Transverse colon (tissue), 4 donors: ENCODE data around the gene NXPH4. TPM values are rescaled to one million over a fixed set of nuclear protein-coding genes. Genes with fewer than 3 reads are reported as not detected.

Source experiments
- DNase-seq: peaks from one replicate; pipeline ENCODE4 v3.0.0-alpha.2; 2019
- H3K27ac ChIP-seq, 4 donors: fragments of 200-600 bp; sonication (generic); 2 replicates each; pipeline ENCODE4 v1.5.1; 2016 to 2018; ENCODE audit warnings: inconsistent platforms in 4 of 4
- H3K27me3 ChIP-seq: fragments of 200-600 bp; sonication (generic); 2 replicates; pipeline ENCODE4 v1.5.1; 2017; ENCODE audit warnings: inconsistent platforms
- H3K36me3 ChIP-seq, 4 donors: fragments of 200-600 bp; sonication (generic); 2 replicates each; pipeline ENCODE4 v1.5.1; 2017 to 2019; ENCODE audit warnings: inconsistent platforms in 4 of 4
- H3K4me1 ChIP-seq, 4 donors: fragments of 200-600 bp; sonication (generic); 2 replicates each; pipeline ENCODE4 v1.5.1; 2017 to 2020; ENCODE audit warnings: inconsistent platforms in 4 of 4
- H3K4me3 ChIP-seq, 4 donors: fragments of 200-600 bp; sonication (generic); 1 replicate in 1 of 4; 2 replicates in 3 of 4; pipeline versions ENCODE4 v1.5.1 to v1.6.1; 2017 to 2019; ENCODE audit warnings: inconsistent platforms in 4 of 4
- H3K9me3 ChIP-seq, 2 donors: fragments of 200-600 bp; sonication (generic); 2 replicates each; pipeline ENCODE4 v1.5.1; 2017 to 2019; ENCODE audit warnings: inconsistent platforms in 2 of 2
- EP300 ChIP-seq: sonication (generic); formaldehyde crosslinking; IDR thresholded peaks from one replicate; pipeline ENCODE4 v1.6.1; 2017; ENCODE audit warnings: antibody characterized with exemption, low read depth
- POLR2A ChIP-seq: fragments of 450-650 bp; IDR thresholded peaks from one replicate; pipeline ENCODE4 v1.6.1; 2016; ENCODE audit warnings: antibody characterized with exemption, mild to moderate bottlenecking, moderate library complexity
- POLR2AphosphoS5 ChIP-seq, 3 donors: sonication (generic); formaldehyde crosslinking; IDR thresholded peaks; one replicate each; pipeline ENCODE4 v1.6.1; 2016; ENCODE audit warnings: antibody characterized with exemption in 3 of 3
- WGBS, 2 donors: methylation state at CpG; one replicate each; pipeline ENCODE4 v1.1.5; 2018; ENCODE audit warnings: low coverage in 1 of 2; 5-methylcytosine and 5-hydroxymethylcytosine counted together
- in situ Hi-C, 4 donors: fragments of 200-750 bp; cut with MboI; loops; one replicate each; pipeline versions ENCODE4 v1.15.0 to v1.15.1; 2017; ENCODE audit warnings: low sequenced_read_pairs in 3 of 4, low pct_ligation_motif_present in 1 of 4, low pct_unique_long_range_greater_than_20kb in 1 of 4
- intact Hi-C: fragments of 100-400 bp; cut with DNase I; formaldehyde crosslinking; loops from one replicate; pipeline ENCODE4 v1.15.1; 2023; ENCODE audit warnings: low total_unique reads
- total RNA-seq, 4 donors: library from RNA; depleted of rRNA; stranded (reverse); fragments of >200 nt; gene quantifications; one replicate each; pipeline ENCODE4 v1.1.0, GENCODE V29; 2016
- TF ChIP-seq, protein P1 (sequence below), 5 experiments: fragments of 200-600 bp in 3 of 5; fragments of 450-650 bp in 2 of 5; sonication (generic) in 3 of 5; IDR thresholded peaks; 1 replicate in 2 of 5; 2 replicates in 3 of 5; pipeline ENCODE4 v1.5.1; 2016 to 2017; ENCODE audit warnings: antibody characterized with exemption in 5 of 5, inconsistent platforms in 3 of 5, mild to moderate bottlenecking in 2 of 5, moderate library complexity in 1 of 5

Gene NXPH4
- total RNA-seq, 4 donors from 2014 or later: not detected

DNA sequence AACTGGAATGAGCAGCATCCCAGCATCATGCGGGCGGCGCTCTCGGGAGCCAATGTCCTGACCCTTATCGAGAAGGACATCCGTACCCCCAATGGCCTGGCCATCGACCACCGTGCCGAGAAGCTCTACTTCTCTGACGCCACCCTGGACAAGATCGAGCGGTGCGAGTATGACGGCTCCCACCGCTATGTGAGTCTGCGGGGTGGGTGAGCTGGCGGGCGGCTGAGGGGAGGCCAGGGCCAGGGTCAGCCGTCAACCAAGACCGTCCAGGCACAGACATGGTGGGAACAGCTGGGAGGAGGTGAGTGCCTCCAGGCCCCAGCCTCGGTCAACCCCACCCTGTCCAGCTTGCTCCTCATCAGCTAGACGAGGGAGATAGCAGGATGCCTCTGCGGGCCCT lies 25.8 kb upstream of the NXPH4 start:
- WGBS, 2 donors: 93% methylated on average over 15 of the region's 23 CpGs; no CpG with 5 or more reads in 1 of the 2 donors
- in situ Hi-C loops: loop anchor here in 1 of 4 donors (25.0 kb wide), 1 partner anchor 429 kb away; the partner anchor contains the start of genes HSD17B6 and PRIM1
- DNase-seq: no peak
- TF ChIP-seq EP300: no peak
- TF ChIP-seq, protein P1, sequence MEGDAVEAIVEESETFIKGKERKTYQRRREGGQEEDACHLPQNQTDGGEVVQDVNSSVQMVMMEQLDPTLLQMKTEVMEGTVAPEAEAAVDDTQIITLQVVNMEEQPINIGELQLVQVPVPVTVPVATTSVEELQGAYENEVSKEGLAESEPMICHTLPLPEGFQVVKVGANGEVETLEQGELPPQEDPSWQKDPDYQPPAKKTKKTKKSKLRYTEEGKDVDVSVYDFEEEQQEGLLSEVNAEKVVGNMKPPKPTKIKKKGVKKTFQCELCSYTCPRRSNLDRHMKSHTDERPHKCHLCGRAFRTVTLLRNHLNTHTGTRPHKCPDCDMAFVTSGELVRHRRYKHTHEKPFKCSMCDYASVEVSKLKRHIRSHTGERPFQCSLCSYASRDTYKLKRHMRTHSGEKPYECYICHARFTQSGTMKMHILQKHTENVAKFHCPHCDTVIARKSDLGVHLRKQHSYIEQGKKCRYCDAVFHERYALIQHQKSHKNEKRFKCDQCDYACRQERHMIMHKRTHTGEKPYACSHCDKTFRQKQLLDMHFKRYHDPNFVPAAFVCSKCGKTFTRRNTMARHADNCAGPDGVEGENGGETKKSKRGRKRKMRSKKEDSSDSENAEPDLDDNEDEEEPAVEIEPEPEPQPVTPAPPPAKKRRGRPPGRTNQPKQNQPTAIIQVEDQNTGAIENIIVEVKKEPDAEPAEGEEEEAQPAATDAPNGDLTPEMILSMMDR (IDR thresholded peaks at IDR 0.05): no peak
- no peak for TF ChIP-seq POLR2AphosphoS5 (IDR thresholded peaks at IDR 0.05)
- TF ChIP-seq POLR2A: no peak
- no peaks in the 10 kb centered on the region for H3K27me3 ChIP-seq
- no peaks in the 10 kb centered on the region for H3K4me1 ChIP-seq
- peaks cover 0 to 29% (median 13%) of the 10 kb centered on the region in 4 donors for H3K36me3 ChIP-seq
- no peak overlapping the region for H3K27ac ChIP-seq
- no peak overlapping the region for H3K4me3 ChIP-seq
- intact Hi-C loops: no loop called here
- H3K9me3 ChIP-seq: no peaks in the 10 kb centered on the region

DNA sequence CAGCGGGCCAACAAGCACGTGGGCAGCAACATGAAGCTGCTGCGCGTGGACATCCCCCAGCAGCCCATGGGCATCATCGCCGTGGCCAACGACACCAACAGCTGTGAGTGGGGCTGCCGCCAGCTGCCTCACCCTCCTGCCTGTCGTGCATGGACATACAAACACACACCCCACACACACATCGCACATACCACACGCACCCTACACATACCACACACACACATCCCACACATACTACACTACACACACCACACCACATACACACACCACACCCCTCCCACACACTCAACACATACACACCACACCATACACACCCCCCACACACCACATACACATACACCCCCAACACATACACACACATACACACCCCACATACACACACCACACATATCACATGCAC lies 25.2 kb upstream of the NXPH4 start:
- DNase-seq: no peak
- TF ChIP-seq POLR2A (no peak), POLR2AphosphoS5 (IDR thresholded peaks at IDR 0.05) (no peak), EP300 (no peak)
- TF ChIP-seq, protein P1 (IDR thresholded peaks at IDR 0.05): no peak
- Histone ChIP-seq H3K4me3 (no peak overlapping the region), H3K4me1 (no peaks in the 10 kb centered on the region), H3K27ac (no peak overlapping the region), H3K9me3 (no peaks in the 10 kb centered on the region), H3K36me3 (peaks cover 0 to 23% (median 10%) of the 10 kb centered on the region in 4 donors), H3K27me3 (no peaks in the 10 kb centered on the region)
- 90% methylated on average over 11 of the region's 11 CpGs; no CpG with 5 or more reads in 1 of the 2 donors for WGBS, 2 donors
- intact Hi-C loops: no loop called here
- in situ Hi-C loops: loop anchor here in 1 of 4 donors (25.0 kb wide), 1 partner anchor 429 kb away; the partner anchor contains the start of genes HSD17B6 and PRIM1

DNA sequence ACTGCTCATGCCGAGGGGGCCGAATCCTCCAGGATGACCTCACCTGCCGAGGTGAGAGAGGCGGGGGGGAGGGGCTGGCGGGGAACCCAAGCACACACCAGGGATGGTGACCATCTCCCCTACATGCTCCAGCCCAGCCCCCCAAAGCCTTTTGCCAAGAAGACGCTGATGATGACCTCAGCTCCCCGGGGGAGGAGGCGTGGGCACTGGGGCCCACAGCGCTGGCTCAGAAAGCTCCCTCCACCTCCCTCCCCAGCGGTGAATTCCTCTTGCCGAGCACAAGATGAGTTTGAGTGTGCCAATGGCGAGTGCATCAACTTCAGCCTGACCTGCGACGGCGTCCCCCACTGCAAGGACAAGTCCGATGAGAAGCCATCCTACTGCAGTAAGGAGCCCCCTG lies 23.7 kb upstream of the NXPH4 start:
- Histone ChIP-seq H3K27ac (no peak overlapping the region), H3K9me3 (no peaks in the 10 kb centered on the region), H3K4me3 (no peak overlapping the region), H3K27me3 (no peaks in the 10 kb centered on the region), H3K36me3 (peaks cover 0 to 28% (median 12%) of the 10 kb centered on the region in 4 donors), H3K4me1 (no peaks in the 10 kb centered on the region)
- TF ChIP-seq, protein P1 (IDR thresholded peaks at IDR 0.05): no peak
- TF ChIP-seq POLR2AphosphoS5 (IDR thresholded peaks at IDR 0.05): no peak
- no peak for TF ChIP-seq POLR2A
- TF ChIP-seq EP300: no peak
- no peak for DNase-seq
- in situ Hi-C loops: loop anchor here in 1 of 4 donors (25.0 kb wide), 1 partner anchor 431 kb away; the partner anchor contains the start of genes HSD17B6 and PRIM1
- intact Hi-C loops: no loop called here
- WGBS, 2 donors: 89% methylated on average over 16 of the region's 16 CpGs; no CpG with 5 or more reads in 1 of the 2 donors

DNA sequence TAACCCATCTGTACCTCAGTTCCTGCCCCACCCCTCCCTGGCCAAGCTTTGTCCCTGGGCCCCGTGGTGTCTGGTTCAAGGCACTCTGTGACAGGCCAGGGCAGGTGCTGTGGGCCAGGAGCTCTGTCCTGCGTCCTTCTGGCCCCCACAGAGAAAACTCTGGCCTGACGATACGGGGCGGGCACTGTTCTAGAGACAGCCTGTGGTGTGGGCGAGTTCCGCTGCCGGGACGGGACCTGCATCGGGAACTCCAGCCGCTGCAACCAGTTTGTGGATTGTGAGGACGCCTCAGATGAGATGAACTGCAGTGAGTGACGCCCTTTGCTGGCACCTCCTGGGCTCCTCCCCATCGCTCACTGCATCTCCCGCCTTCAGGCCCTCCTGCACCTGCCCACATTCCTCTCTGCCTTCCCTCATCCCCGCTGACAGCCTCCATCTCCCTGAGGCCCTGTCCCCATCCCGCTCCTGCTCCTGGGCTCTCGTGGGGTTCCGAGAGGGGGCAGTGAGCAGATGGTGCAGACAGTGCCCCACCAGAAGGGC lies 22.8 kb upstream of the NXPH4 start:
- no peaks in the 10 kb centered on the region for H3K27me3 ChIP-seq
- TF ChIP-seq POLR2A (no peak), EP300 (no peak), POLR2AphosphoS5 (IDR thresholded peaks at IDR 0.05) (no peak)
- TF ChIP-seq, protein P1 (IDR thresholded peaks at IDR 0.05): no peak
- no peak for DNase-seq
- intact Hi-C loops (no loop called here), in situ Hi-C loops (loop anchor here in 1 of 4 donors (25.0 kb wide), 1 partner anchor 431 kb away; the partner anchor contains the start of genes HSD17B6 and PRIM1)
- H3K36me3 ChIP-seq: peaks cover 0 to 35% (median 12%) of the 10 kb centered on the region in 4 donors
- WGBS, 2 donors: 85% methylated on average over 19 of the region's 19 CpGs; no CpG with 5 or more reads in 1 of the 2 donors
- no peak overlapping the region for H3K27ac ChIP-seq
- no peak overlapping the region for H3K4me3 ChIP-seq
- H3K9me3 ChIP-seq: no peaks in the 10 kb centered on the region
- H3K4me1 ChIP-seq: no peaks in the 10 kb centered on the region
